Astrocyte of the hippocampus (primary cell): Measurements from ENCODE around the gene METRNL.
"Not testable (repeated sequence)": the region's sequence is repeated elsewhere in the genome, so short reads cannot be mapped to it uniquely, and the experiment has no call there.

ENCODE experiments used
- DNase-seq: peaks from one replicate; pipeline ENCODE4 v3.0.0; 2011; ENCODE audit warnings: low read depth, low spot score

The METRNL gene

GRCh38 chr17:83051396-83052240 is 27.8 kb upstream of the METRNL start:
- DNase-seq, result peak; percentile 99

- DNase-seq, result no peak
Observed at GRCh38 chr17:83052241-83052564, 27.2 kb upstream of the METRNL start.

DNA sequence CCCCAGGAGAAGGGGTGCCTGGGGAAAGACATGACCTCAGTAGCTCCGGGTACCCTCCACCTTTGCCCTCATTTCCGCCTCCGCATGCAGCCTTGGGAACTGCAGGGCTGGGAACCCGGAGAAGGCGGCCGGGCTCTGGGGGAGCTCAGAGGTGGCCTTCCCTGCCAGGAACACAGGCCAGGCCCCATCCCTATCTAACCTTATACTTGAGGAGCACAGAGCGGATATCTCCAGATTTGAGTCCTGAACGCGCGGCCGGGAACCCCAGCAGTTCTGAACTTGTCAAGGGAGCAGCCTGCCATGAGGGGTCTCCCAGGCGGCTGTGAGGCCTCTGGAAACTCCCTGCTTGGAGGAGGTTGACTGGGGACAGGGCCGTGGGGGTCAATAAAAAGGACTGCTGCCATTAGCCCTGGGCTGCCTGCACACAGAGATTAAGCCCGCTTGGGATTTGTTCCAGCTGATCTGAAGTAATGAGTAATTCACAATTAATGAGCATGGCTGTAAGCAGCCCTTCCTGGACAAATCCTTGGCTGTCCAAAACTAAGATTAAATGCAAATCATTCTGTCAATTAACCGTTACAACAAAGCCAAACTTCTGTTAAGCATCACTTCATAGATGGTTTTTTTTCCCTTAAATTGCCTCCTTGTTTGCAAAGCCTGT is 26.3 kb upstream of the METRNL start:
- peak; percentile 71 for DNase-seq

DNA sequence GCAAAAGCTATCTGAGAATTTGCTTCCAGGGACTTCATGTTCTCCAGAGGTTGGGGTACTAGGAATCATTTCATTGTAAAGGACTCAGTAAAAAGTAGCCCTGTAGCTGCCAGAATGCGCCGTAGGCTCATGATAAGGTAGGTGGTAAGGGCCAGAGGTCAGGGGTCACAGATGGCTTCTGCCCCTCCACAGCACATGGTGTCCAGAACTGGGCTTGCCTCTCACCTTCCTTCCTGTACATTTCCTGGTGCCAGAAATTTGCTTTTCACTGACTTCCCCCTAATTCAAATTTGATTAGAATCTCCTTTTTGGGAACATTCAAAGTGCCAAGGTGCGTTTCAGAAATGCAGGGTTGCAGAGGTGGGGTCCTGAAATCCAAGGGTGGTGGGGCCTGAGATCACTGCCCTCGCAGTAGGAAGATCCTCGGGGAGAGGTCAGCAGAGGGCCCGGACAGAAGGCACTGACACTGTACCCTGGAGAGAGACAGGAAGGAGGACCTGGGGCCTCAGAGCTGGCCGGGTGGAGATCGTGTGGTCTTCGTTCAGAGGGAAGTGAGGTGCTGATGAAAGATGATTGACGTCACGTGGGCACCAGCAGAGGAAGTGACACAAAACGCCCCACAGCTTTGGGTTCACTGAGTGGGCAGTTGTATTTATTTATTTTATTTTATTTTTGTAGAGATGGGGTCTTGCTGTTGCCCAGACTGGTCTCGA is 25.5 kb upstream of the METRNL start:
- no peak for DNase-seq

- DNase-seq, result no peak
Observed at GRCh38 chr17:83054518-83055125, 24.8 kb upstream of the METRNL start.

DNA sequence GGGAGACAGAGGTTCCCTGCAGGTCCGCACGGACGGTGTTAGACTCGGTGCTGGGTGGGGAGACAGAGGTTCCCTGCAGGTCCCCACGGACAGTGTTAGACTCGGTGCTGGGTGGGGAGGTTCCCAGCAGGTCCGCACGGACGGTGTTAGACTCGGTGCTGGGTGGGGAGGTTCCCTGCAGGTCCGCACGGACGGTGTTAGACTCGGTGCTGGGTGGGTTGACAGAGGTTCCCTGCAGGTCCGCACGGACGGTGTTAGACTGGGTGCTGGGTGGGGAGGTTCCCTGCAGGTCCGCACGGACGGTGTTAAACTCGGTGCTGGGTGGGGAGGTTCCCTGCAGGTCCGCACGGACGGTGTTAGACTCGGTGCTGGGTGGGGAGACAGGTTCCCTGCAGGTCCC is 24.2 kb upstream of the METRNL start:
- DNase-seq, result not testable (repeated sequence)

DNA sequence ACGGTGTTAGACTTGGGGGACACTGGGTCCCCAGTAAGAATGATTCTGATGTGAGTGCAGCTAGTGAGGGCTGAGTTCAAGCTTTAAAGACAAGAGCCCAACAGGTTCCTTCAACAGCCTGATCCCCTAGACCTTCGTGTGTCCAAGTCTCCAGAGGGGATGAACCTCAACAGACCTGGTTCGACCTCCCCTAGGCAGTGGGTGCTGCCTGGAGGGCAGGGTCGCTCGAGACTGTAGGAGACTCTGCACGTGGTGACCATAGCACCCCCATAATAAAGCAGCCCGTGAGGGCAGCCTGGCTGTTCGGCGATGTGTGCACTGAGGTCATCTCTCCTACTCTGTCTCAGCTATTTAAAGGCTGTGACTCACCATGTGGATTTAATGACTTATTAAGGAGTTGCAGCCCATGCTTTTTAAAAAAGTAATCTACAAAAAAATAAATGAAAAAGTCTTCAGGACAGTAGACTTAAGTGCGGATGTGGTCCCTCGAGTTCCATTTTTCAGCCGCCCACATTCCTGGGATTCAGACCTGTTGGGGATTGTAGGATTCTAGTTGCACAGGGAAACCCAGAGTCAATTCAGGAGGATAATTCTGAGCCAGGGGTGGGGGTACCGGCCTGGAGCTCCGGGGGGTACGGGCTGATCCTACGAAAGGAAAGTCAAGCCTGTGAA is 23.4 kb upstream of the METRNL start:
- DNase-seq, result peak; percentile 83

GRCh38 chr17:83056583-83057396 is 22.6 kb upstream of the METRNL start:
- DNase-seq, result no peak

DNA sequence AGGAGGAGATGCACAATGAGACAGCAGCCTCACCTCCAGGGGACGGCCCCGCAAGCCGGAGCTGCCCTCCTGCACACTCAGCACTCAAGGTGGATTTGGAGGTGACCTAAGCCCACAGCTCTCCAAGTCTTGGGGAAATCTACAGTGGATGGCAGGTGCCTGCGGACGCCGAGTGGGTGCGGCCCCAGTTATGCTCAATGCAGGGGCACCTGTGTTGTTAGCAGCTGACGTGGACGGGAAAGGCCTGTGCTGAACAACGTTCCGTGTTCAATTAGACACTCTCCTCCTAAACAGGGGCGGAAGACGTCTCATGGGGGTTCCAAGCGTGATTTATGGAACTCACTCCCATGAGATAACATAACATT is 22.0 kb upstream of the METRNL start:
- no peak for DNase-seq

- DNase-seq, result no peak
Observed at GRCh38 chr17:83057793-83058265, 21.6 kb upstream of the METRNL start.

GRCh38 chr17:83058266-83058798 is 21.1 kb upstream of the METRNL start:
- DNase-seq, result no peak

GRCh38 chr17:83061586-83061985 is 17.8 kb upstream of the METRNL start:
- no peak for DNase-seq

DNA sequence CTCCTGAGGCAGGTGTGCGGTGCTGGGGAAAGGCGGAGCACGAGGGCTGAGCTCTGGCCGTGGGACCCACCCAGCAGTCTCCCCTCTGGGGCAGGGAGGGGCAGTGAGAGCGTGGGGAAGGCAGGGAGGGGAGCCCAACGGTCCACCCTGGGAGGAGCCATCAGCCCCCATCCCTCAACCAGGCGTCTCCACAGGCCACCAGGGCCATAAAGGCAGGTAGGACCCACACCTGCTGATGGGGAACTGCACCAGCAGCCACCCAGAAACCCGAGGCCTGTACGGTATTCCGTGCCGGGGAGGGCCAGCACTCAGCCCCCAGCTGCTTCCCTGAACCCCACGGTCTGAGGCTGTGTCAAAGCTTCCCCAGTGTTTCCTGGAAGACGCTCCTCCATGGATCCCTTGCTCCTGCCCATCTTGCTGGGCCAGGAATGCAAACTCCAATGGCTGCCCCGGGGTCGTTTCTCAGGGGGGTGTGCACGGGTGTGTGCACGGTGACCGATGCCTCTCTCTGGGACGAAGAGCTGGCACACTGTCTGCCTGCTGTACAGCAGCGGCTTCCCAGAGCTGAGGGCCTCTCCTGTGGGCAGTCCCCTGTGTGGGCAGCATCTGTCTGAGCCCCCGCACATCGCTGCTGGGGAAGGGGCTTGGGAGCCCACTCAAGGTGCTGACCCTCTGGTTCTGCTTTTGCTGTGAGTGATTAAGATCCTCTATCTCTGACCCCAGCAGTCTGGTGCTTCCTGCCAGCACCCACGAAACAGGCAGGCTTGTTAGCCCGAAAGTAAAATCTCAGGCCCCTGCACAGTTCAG is 17.2 kb upstream of the METRNL start:
- no peak for DNase-seq

GRCh38 chr17:83062818-83063671 is 16.4 kb upstream of the METRNL start:
- DNase-seq, result no peak

DNA sequence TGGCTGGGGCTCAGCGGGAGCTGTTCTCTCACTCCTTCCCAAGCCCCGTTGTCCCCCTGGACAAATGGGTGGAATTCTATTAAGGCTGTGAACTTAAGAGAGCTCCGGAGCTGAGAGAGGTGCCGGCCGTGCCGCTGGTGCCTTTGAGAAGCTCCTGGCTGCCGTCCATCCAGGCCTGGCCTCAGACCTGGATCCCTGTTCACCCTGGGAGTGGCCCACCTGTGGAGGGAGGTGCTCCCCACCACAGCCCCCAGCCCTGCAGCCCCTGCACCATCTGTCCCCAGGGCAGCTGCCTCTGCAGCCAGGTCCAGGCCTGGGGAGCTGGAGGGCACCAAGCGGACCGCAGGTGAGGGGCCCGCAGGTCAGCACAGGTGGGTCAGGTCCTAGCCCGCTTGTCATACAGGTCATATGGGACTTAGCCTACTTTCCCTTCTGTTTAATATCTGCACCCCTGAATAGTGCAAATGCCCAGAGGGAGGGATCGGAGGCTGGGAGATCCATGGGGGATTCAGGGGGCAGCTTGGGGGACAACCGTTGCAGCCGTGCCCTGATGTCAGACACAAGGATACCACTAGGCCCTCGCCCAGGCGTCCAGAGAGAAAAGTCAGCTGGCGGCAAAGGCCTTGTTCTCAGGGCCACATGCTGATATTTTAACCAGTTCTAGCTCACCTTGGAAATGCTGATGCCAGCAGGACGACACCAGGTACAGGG is 15.2 kb upstream of the METRNL start:
- no peak for DNase-seq

GRCh38 chr17:83064732-83065659 is 14.4 kb upstream of the METRNL start:
- DNase-seq, result no peak
